ENCODE data around the gene RMDN2. TPM values are rescaled to one million over a fixed set of nuclear protein-coding genes. Genes with fewer than 3 reads are reported as not detected.

Gene RMDN2
- total and polyA plus RNA-seq, 10 of the 15 experiments (the other 5 are each of a cell fraction or from before 2014, with no cell fraction given) = 2.6 to 12.4 (median 9.2) TPM

- no peak for TF ChIP-seq REST (IDR thresholded peaks at IDR 0.05; ENCODE audit: low read depth, low read length)
- TF ChIP-seq JUNB (IDR thresholded peaks at IDR 0.05) = no peak
These were observed 48.7 kb downstream of the RMDN2 start (continued) for GRCh38 chr2:37973615-37974353.

- ChIA-PET POLR2A (no interaction called here), RAD21 (ENCODE audit: unreplicated experiment) (no interaction called here), SMC1A (ENCODE audit: uncharacterized antibody, unreplicated experiment) (interaction anchor here (1.4 kb wide), 1 partner anchor 83 kb away, joined by 4 read pairs; no protein-coding TSS in a partner anchor), CTCF (interaction anchor here (0.7 to 2.0 kb wide), 2 partner anchors 140 to 299 kb away, joined by 3 to 5 read pairs; no protein-coding TSS in a partner anchor)
- ATAC-seq (no peak), DNase-seq (ENCODE audit: low read depth, low spot score) (no peak), FAIRE-seq (no peak)
- H3K9ac ChIP-seq (ENCODE audit: control insufficient read depth, insufficient read depth, low read length) = no peak overlapping the region
- H3K27ac ChIP-seq (ENCODE audit: control insufficient read depth, insufficient read depth) = no peak overlapping the region
- intact Hi-C loops (cut with micrococcal nuclease; ENCODE audit: unreplicated experiment) (no loop called here), in situ Hi-C loops (cut with MboI) (no loop called here)
- no peak overlapping the region for H3K4me3 ChIP-seq
- no peaks in the 10 kb centered on the region for H3K4me1 ChIP-seq (ENCODE audit: control insufficient read depth, insufficient read depth, low read length)
- H3K9me3 ChIP-seq (replicated peaks; ENCODE audit: control insufficient read depth, insufficient read depth, low read length) = no peaks in the 10 kb centered on the region
- H3K27me3 ChIP-seq (replicated peaks in 1 of 2; ENCODE audit: control insufficient read depth in 2 of 2, insufficient read depth in 2 of 2, low read length in 1 of 2) = no peaks in the 10 kb centered on the region
- H3K36me3 ChIP-seq (ENCODE audit: control insufficient read depth in 2 of 2, insufficient read depth in 2 of 2, low read length in 1 of 2) = no peaks in the 10 kb centered on the region
- H3K4me2 ChIP-seq (ENCODE audit: control insufficient read depth, insufficient read depth) = no peak overlapping the region
- H4K20me1 ChIP-seq (ENCODE audit: control insufficient read depth, insufficient read depth) = no peaks in the 10 kb centered on the region
- 100% methylated on average over 2 of the region's 2 CpGs for WGBS (ENCODE audit: insufficient coverage, insufficient replicate concordance, low lambda C conversion rate, missing lambda C conversion rate)
- H2AFZ ChIP-seq (ENCODE audit: control insufficient read depth, low read depth, low read length) = no peak overlapping the region
- no peaks in the 10 kb centered on the region for H3K79me2 ChIP-seq (ENCODE audit: control insufficient read depth, insufficient read depth, low read length)
- BruUV-seq (replicated peaks) = no TSS peak
- TF ChIP-seq CHD1 (IDR thresholded peaks at IDR 0.05; ENCODE audit: low read depth, low read length) (no peak), BHLHE40 (IDR thresholded peaks at IDR 0.05; ENCODE audit: borderline replicate concordance in 1 of 2, low read depth in 2 of 2, low read length in 1 of 2) (no peak), MLLT1 (IDR thresholded peaks at IDR 0.05) (no peak), MEF2B (IDR thresholded peaks at IDR 0.05; ENCODE audit: partially characterized antibody, poor library complexity, severe bottlenecking) (no peak), SMARCA5 (IDR thresholded peaks at IDR 0.05) (no peak), IRF3 (IDR thresholded peaks at IDR 0.05) (no peak), SMAD1 (IDR thresholded peaks at IDR 0.05; ENCODE audit: low read depth, partially characterized antibody) (no peak), ZBTB33 (IDR thresholded peaks at IDR 0.05) (no peak), IKZF1 (conservative IDR thresholded peaks at IDR 0.05) (no peak), NFXL1 (IDR thresholded peaks at IDR 0.05; ENCODE audit: borderline replicate concordance) (no peak)
These were observed 50.7 kb downstream of the RMDN2 start for GRCh38 chr2:37975808-37976207.
